ENCODE measurements around the gene VPS45. TPM values are rescaled to one million over a fixed set of nuclear protein-coding genes. Genes with fewer than 3 reads are reported as not detected.
"Not testable (repeated sequence)": the region's sequence is repeated elsewhere in the genome, so short reads cannot be mapped to it uniquely, and the experiment has no call there.

VPS45 gene
- total RNA-seq, 1 experiment from 2014 or later: 47.8 TPM

GRCh38 chr1:150127868-150128267 is 60.3 kb downstream of the VPS45 start:
- intact Hi-C loops (cut with micrococcal nuclease): no loop called here
- no peak overlapping the region for H3K4me3 ChIP-seq (ENCODE audit: low read length)
- peaks cover 4% of the 10 kb centered on the region; the same call in 1 of the 2 replicates for H3K36me3 ChIP-seq (ENCODE audit: low read depth, low read length)
- H3K4me1 ChIP-seq (ENCODE audit: insufficient read depth, low read length): peaks cover 7% of the 10 kb centered on the region; the same call in 1 of the 2 replicates
- H3K9me2 ChIP-seq (replicated peaks; ENCODE audit: low read length): no peaks in the 10 kb centered on the region
- TF ChIP-seq EZH2 (IDR thresholded peaks at IDR 0.05; ENCODE audit: low read length, unreplicated experiment) (no peak), CTCF (conservative IDR thresholded peaks at IDR 0.05; ENCODE audit: low read depth, low read length) (no peak), EZH2phosphoT487 (IDR thresholded peaks at IDR 0.05; ENCODE audit: borderline replicate concordance, low read length) (no peak)
- DNase-seq (peak; percentile 44), ATAC-seq (no peak)
- H3K9me3 ChIP-seq (ENCODE audit: low read length): no peaks in the 10 kb centered on the region
- no TSS peak for BruUV-seq (replicated peaks)
- no peak overlapping the region for H3K9ac ChIP-seq (ENCODE audit: low read length)
- H4K20me1 ChIP-seq (ENCODE audit: low read length): no peaks in the 10 kb centered on the region
- no peaks in the 10 kb centered on the region for H3K27me3 ChIP-seq (ENCODE audit: low read length)
- ChIA-PET POLR2A (ENCODE audit: unreplicated experiment) (no interaction called here), CTCF (no interaction called here)
- no peaks in the 10 kb centered on the region for H3K79me2 ChIP-seq (ENCODE audit: low read length)
- no peak overlapping the region for H2AFZ ChIP-seq (ENCODE audit: low read length)
- H3K4me2 ChIP-seq (ENCODE audit: low read length): no peak overlapping the region
- H3F3A ChIP-seq (ENCODE audit: low read length, unreplicated experiment): no peaks in the 10 kb centered on the region
- no peak overlapping the region for H3K27ac ChIP-seq (ENCODE audit: low read length)

- POLR2A ChIA-PET (ENCODE audit: unreplicated experiment): no interaction called here
- H4K20me1 ChIP-seq (ENCODE audit: low read length): no peaks in the 10 kb centered on the region
- H3K9me2 ChIP-seq (replicated peaks; ENCODE audit: low read length): no peaks in the 10 kb centered on the region
- no peak overlapping the region for H3K9ac ChIP-seq (ENCODE audit: low read length)
- CTCF ChIA-PET: no interaction called here
- ATAC-seq: no peak
- no peaks in the 10 kb centered on the region for H3F3A ChIP-seq (ENCODE audit: low read length, unreplicated experiment)
- DNase-seq: no peak
- H3K4me2 ChIP-seq (ENCODE audit: low read length): no peak overlapping the region
- H2AFZ ChIP-seq (ENCODE audit: low read length): no peak overlapping the region
- H3K4me1 ChIP-seq (ENCODE audit: insufficient read depth, low read length): peaks cover 6% of the 10 kb centered on the region; the same call in 1 of the 2 replicates
- no peaks in the 10 kb centered on the region for H3K79me2 ChIP-seq (ENCODE audit: low read length)
- H3K36me3 ChIP-seq (ENCODE audit: low read depth, low read length): peaks cover 9% of the 10 kb centered on the region
- H3K9me3 ChIP-seq (ENCODE audit: low read length): no peaks in the 10 kb centered on the region
- no peaks in the 10 kb centered on the region for H3K27me3 ChIP-seq (ENCODE audit: low read length)
- no TSS peak for BruUV-seq (replicated peaks)
- H3K27ac ChIP-seq (ENCODE audit: low read length): no peak overlapping the region
- intact Hi-C loops (cut with micrococcal nuclease): no loop called here
- TF ChIP-seq EZH2phosphoT487 (IDR thresholded peaks at IDR 0.05; ENCODE audit: borderline replicate concordance, low read length): no peak
- TF ChIP-seq EZH2 (IDR thresholded peaks at IDR 0.05; ENCODE audit: low read length, unreplicated experiment): no peak
- no peak for TF ChIP-seq CTCF (conservative IDR thresholded peaks at IDR 0.05; ENCODE audit: low read depth, low read length)
- H3K4me3 ChIP-seq (ENCODE audit: low read length): no peak overlapping the region
These were observed 64.8 kb downstream of the VPS45 start for GRCh38 chr1:150132372-150132771.

- no peak overlapping the region for H2AFZ ChIP-seq (ENCODE audit: low read length)
- H3K9me2 ChIP-seq (replicated peaks; ENCODE audit: low read length): no peaks in the 10 kb centered on the region
- no peak overlapping the region for H3K4me3 ChIP-seq (ENCODE audit: low read length)
- H3K27me3 ChIP-seq (ENCODE audit: low read length): no peaks in the 10 kb centered on the region
- H3K9me3 ChIP-seq (ENCODE audit: low read length): no peaks in the 10 kb centered on the region
- no peak for DNase-seq
- H3K9ac ChIP-seq (ENCODE audit: low read length): no peak overlapping the region
- H3K4me1 ChIP-seq (ENCODE audit: insufficient read depth, low read length): no peaks in the 10 kb centered on the region
- intact Hi-C loops (cut with micrococcal nuclease): no loop called here
- no peaks in the 10 kb centered on the region for H3K79me2 ChIP-seq (ENCODE audit: low read length)
- H4K20me1 ChIP-seq (ENCODE audit: low read length): no peaks in the 10 kb centered on the region
- no peak overlapping the region for H3K27ac ChIP-seq (ENCODE audit: low read length)
- no peak for TF ChIP-seq EZH2 (IDR thresholded peaks at IDR 0.05; ENCODE audit: low read length, unreplicated experiment)
- TF ChIP-seq CTCF (conservative IDR thresholded peaks at IDR 0.05; ENCODE audit: low read depth, low read length): no peak
- no peak for TF ChIP-seq EZH2phosphoT487 (IDR thresholded peaks at IDR 0.05; ENCODE audit: borderline replicate concordance, low read length)
- H3K36me3 ChIP-seq (ENCODE audit: low read depth, low read length): peaks cover 9% of the 10 kb centered on the region
- no TSS peak for BruUV-seq (replicated peaks)
- no peak for ATAC-seq
- H3F3A ChIP-seq (ENCODE audit: low read length, unreplicated experiment): no peaks in the 10 kb centered on the region
- H3K4me2 ChIP-seq (ENCODE audit: low read length): no peak overlapping the region
- ChIA-PET POLR2A (ENCODE audit: unreplicated experiment) (no interaction called here), CTCF (no interaction called here)
These were observed 67.0 kb downstream of the VPS45 start for GRCh38 chr1:150134537-150134936.

- POLR2A ChIA-PET (ENCODE audit: unreplicated experiment): interaction anchor here (0.6 kb wide), 1 partner anchor 52 kb away, joined by 5 read pairs; no protein-coding TSS in a partner anchor
- not testable (repeated sequence) for H3K4me2 ChIP-seq (ENCODE audit: low read length)
These were observed 67.8 kb downstream of the VPS45 start for GRCh38 chr1:150135400-150135799.

More at GRCh38 chr1:150135400-150135799, 67.8 kb downstream of the VPS45 start:
- H3K36me3 ChIP-seq (ENCODE audit: low read depth, low read length); H3K79me2 ChIP-seq (ENCODE audit: low read length); H3F3A ChIP-seq (ENCODE audit: low read length, unreplicated experiment); H3K9me2 ChIP-seq (replicated peaks; ENCODE audit: low read length); H3K9me3 ChIP-seq (ENCODE audit: low read length); CTCF ChIA-PET; H3K9ac ChIP-seq (ENCODE audit: low read length); H3K4me3 ChIP-seq (ENCODE audit: low read length); H3K27me3 ChIP-seq (ENCODE audit: low read length); H4K20me1 ChIP-seq (ENCODE audit: low read length); BruUV-seq (replicated peaks); H3K4me1 ChIP-seq (ENCODE audit: insufficient read depth, low read length); H2AFZ ChIP-seq (ENCODE audit: low read length); H3K27ac ChIP-seq (ENCODE audit: low read length); DNase-seq; intact Hi-C loops (cut with micrococcal nuclease): not testable (repeated sequence)
- ATAC-seq: peak; percentile 51

Data from PC-3 (cell line).